Stimulated activated memory B cell treated with anti-CD40 and anti-IgM and Interleukin-4, amounts not matched to agents 10 μg/mL and 1 μg/mL and 100 μg/mL, for 72 hours (primary cell): ENCODE data around the gene GJD4.
A peak's percentile ranks its signal among the peaks of the same experiment; 100 is the strongest.

Source experiments
- ATAC-seq: fragments of 150-1000 bp; cut with Tn5 transposase; 2 replicates; pipeline ENCODE4 v1.10.0; 2021
- H3K27ac Mint-ChIP-seq: one replicate; pipeline ENCODE4 v1.8.0; 2022; ENCODE audit warnings: mild to moderate bottlenecking, mixed read lengths
- H3K27me3 Mint-ChIP-seq: one replicate; pipeline ENCODE4 v1.8.0; 2022; ENCODE audit warnings: mixed read lengths
- H3K36me3 Mint-ChIP-seq: one replicate; pipeline ENCODE4 v1.8.0; 2022; ENCODE audit warnings: mixed read lengths
- H3K4me1 Mint-ChIP-seq: one replicate; pipeline ENCODE4 v1.8.0; 2022; ENCODE audit warnings: mixed read lengths
- H3K4me3 Mint-ChIP-seq: one replicate; pipeline ENCODE4 v1.8.0; 2022; ENCODE audit warnings: mild to moderate bottlenecking, moderate library complexity, mixed read lengths
- H3K9me3 Mint-ChIP-seq: one replicate; pipeline ENCODE4 v1.8.0; 2022; ENCODE audit warnings: mixed read lengths

GJD4 gene

DNA sequence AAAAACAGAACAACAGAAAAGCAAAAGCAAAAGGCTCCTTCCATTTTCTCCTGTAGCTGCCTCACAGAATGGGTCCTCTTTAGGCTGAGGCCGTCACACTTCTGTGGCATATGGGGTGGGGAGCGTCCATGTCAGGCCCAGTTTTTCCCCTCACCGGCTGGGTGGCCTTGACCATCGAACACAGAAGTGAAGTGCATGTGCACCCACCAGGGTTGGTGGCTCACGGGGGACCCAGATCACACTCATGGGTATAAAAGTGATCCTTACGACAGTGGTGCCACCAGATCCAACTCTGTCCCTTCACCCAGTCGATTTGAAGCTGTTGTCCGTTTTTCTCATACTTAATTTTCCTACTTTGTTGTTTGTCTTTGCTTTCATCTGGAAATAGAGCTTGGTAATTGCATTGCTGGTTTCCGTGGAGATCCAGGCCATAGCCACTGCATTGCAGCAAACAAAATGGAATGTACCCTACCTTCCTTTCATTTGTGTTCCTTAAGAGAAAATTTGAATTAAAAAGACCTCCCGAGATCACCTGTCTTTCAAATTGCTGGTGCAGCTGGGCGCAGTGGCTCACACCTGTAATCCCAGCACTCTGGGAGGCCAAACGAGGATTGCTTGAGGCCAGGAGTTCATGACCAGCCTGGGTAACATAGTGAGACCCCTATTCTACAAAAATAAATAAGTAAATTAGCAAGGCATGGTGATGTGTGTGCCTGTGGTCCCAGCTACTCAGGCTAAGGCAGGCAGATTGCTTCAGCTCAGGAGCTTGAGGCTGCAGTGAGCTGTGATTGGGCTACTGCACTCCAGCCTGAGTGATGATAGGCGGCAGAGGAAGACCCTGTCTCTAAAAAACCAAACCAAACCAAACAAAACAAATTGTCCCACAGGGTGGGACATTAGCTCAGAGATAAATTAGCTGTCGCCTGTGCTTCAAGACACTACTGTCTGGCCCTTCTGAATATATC is 10.7 kb upstream of the GJD4 start:
- Mint-ChIP-seq H3K27me3 (peaks cover 9% of the 10 kb centered on the region), H3K36me3 (peaks cover 5% of the 10 kb centered on the region), H3K4me3 (no peak overlapping the region), H3K9me3 (peaks cover 7% of the 10 kb centered on the region), H3K4me1 (no peaks in the 10 kb centered on the region), H3K27ac (no peak overlapping the region)
- no peak for ATAC-seq

DNA sequence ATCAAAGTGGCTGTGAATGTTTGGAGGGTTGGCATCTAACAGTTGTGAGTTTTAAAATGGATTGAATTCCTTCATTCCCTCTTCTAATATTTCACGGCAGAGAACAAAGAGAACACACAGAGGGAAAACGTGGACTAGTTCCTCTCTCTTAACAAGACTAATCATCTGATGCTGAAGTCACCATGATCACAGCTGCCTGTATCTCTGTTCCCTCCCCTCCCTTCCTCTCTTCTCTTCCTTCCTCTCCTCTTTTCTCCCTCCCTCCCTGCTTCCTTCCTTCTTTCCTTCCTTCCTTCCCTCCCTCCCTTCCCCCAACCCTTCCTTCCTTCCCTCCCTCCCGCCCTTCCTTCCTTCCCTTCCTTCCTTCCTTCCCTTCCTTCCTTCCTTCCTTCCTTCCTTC is 10.0 kb upstream of the GJD4 start:
- no peak overlapping the region for H3K27ac Mint-ChIP-seq
- no peak overlapping the region for H3K4me3 Mint-ChIP-seq
- H3K9me3 Mint-ChIP-seq, result peaks cover 7% of the 10 kb centered on the region
- H3K36me3 Mint-ChIP-seq, result peaks cover 5% of the 10 kb centered on the region
- ATAC-seq, result no peak
- H3K4me1 Mint-ChIP-seq, result no peaks in the 10 kb centered on the region
- H3K27me3 Mint-ChIP-seq, result peaks cover 16% of the 10 kb centered on the region

DNA sequence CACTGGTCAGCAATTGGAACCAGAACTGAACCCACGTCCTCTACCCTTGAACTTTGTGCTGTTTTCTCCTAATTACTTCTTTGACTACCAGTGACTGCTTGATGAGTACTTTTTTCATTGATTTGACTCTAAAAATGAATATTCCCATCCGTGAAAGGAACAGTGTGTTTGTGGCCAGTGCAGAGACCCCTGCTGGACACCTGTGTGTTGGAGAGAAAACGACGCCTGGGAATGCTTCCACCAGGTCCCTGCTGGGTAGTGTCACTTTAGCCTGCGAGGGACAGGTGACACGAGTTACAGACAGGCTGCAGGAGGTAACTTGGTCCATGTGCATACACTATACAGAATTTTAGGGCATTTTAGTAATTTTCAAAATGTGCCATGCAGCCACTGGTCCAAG is 6.8 kb upstream of the GJD4 start:
- Mint-ChIP-seq H3K4me1 (peaks cover 2% of the 10 kb centered on the region), H3K36me3 (no peaks in the 10 kb centered on the region), H3K4me3 (no peak overlapping the region), H3K27ac (no peak overlapping the region), H3K27me3 (peaks cover 20% of the 10 kb centered on the region), H3K9me3 (peaks cover 10% of the 10 kb centered on the region)
- no peak for ATAC-seq

DNA sequence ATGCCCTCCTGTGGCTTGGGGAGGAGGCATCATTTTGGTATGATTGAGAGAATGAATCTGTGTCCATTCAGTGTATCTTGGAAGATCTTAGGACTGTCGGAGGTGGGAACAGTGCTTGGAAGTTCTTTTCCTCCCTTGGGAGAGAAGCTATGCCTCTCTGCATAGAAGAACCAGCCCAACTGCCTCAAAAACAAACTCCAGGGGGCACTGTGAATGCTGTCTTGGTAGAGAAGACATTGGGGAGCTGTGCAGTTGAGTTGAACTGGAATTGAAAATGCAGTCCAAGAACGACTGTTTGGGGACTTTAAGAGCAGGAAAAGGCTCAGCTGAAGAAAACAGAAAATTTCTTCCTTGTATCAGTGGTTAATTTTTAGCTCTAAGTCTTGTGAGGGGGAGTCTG is 4.9 kb upstream of the GJD4 start:
- H3K27ac Mint-ChIP-seq, result no peak overlapping the region

DNA sequence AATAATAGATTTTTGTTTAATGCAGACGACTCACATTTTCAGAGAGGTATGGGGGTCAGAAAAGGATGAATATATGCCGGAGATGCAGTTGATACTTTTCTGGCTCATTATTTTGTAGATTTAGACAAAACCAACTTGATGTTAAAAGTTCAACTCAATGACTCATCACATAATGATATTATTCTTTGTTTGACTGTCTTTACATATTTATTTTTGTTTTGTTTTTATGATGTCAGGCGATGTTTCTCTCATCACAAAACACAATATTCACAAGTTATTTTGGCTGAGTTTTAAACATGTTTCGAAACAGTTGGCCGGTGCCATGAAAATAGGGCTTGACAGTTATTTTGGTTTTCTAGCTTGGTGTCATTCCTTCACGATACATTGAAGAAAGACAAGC is 1.3 kb downstream of the GJD4 start:
- Mint-ChIP-seq H3K27ac (no peak overlapping the region), H3K9me3 (peaks cover 12% of the 10 kb centered on the region), H3K4me1 (peaks cover 12% of the 10 kb centered on the region), H3K4me3 (no peak overlapping the region), H3K36me3 (no peaks in the 10 kb centered on the region), H3K27me3 (peaks cover 44% of the 10 kb centered on the region)
- no peak for ATAC-seq

More for the DNA sequence above, 4.9 kb upstream of the GJD4 start:
- Mint-ChIP-seq H3K4me1 (peaks cover 6% of the 10 kb centered on the region), H3K9me3 (peaks cover 10% of the 10 kb centered on the region), H3K36me3 (no peaks in the 10 kb centered on the region), H3K4me3 (no peak overlapping the region), H3K27me3 (peaks cover 25% of the 10 kb centered on the region)
- ATAC-seq, result no peak

DNA sequence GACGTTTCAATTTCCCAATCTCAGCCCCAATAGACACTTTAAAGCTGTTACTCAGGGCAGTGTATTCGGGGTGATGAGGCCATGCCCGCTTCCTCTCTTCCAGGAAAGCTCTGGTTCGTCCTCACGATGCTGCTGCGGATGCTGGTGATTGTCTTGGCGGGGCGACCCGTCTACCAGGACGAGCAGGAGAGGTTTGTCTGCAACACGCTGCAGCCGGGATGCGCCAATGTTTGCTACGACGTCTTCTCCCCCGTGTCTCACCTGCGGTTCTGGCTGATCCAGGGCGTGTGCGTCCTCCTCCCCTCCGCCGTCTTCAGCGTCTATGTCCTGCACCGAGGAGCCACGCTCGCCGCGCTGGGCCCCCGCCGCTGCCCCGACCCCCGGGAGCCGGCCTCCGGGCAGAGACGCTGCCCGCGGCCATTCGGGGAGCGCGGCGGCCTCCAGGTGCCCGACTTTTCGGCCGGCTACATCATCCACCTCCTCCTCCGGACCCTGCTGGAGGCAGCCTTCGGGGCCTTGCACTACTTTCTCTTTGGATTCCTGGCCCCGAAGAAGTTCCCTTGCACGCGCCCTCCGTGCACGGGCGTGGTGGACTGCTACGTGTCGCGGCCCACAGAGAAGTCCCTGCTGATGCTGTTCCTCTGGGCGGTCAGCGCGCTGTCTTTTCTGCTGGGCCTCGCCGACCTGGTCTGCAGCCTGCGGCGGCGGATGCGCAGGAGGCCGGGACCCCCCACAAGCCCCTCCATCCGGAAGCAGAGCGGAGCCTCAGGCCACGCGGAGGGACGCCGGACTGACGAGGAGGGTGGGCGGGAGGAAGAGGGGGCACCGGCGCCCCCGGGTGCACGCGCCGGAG is 2.6 kb downstream of the GJD4 start:
- H3K9me3 Mint-ChIP-seq, result peaks cover 10% of the 10 kb centered on the region
- no peak for ATAC-seq
- no peak overlapping the region for H3K27ac Mint-ChIP-seq
- no peaks in the 10 kb centered on the region for H3K36me3 Mint-ChIP-seq
- peaks cover 12% of the 10 kb centered on the region for H3K4me1 Mint-ChIP-seq
- H3K4me3 Mint-ChIP-seq, result peak overlapping the region; percentile 61
- peaks cover 43% of the 10 kb centered on the region for H3K27me3 Mint-ChIP-seq

DNA sequence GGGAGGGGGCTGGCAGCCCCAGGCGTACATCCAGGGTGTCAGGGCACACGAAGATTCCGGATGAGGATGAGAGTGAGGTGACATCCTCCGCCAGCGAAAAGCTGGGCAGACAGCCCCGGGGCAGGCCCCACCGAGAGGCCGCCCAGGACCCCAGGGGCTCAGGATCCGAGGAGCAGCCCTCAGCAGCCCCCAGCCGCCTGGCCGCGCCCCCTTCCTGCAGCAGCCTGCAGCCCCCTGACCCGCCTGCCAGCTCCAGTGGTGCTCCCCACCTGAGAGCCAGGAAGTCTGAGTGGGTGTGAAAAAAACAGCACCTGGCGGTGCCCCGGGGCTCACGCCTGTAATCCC is 3.2 kb downstream of the GJD4 start:
- Mint-ChIP-seq H3K9me3 (peaks cover 10% of the 10 kb centered on the region), H3K4me1 (peaks cover 11% of the 10 kb centered on the region), H3K27ac (no peak overlapping the region), H3K36me3 (no peaks in the 10 kb centered on the region), H3K4me3 (no peak overlapping the region), H3K27me3 (peaks cover 37% of the 10 kb centered on the region)
- no peak for ATAC-seq

DNA sequence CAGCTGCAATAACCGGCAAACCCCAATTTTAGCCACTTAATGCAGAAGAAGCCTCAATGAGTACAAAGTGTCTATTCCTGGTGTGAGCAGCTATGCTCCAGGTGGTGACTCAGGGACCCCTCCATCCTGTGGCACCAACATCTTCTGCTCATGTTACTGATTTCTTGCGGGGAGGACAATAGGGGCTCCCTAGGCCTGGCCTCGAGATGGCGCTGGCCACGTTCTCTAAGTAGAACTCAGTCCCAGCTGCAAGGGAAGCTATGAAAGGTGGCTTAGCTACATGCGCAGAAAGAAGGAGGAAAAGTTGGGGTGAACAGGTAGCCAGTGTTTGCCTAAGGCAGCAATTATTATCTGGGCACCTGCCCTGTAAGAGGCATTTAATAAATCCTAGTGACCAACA is 6.6 kb downstream of the GJD4 start:
- peaks cover 54% of the 10 kb centered on the region for H3K27me3 Mint-ChIP-seq
- ATAC-seq, result no peak
- H3K4me3 Mint-ChIP-seq, result no peak overlapping the region
- no peaks in the 10 kb centered on the region for H3K36me3 Mint-ChIP-seq
- H3K27ac Mint-ChIP-seq, result no peak overlapping the region
- peaks cover 7% of the 10 kb centered on the region for H3K4me1 Mint-ChIP-seq
- peaks cover 10% of the 10 kb centered on the region for H3K9me3 Mint-ChIP-seq

DNA sequence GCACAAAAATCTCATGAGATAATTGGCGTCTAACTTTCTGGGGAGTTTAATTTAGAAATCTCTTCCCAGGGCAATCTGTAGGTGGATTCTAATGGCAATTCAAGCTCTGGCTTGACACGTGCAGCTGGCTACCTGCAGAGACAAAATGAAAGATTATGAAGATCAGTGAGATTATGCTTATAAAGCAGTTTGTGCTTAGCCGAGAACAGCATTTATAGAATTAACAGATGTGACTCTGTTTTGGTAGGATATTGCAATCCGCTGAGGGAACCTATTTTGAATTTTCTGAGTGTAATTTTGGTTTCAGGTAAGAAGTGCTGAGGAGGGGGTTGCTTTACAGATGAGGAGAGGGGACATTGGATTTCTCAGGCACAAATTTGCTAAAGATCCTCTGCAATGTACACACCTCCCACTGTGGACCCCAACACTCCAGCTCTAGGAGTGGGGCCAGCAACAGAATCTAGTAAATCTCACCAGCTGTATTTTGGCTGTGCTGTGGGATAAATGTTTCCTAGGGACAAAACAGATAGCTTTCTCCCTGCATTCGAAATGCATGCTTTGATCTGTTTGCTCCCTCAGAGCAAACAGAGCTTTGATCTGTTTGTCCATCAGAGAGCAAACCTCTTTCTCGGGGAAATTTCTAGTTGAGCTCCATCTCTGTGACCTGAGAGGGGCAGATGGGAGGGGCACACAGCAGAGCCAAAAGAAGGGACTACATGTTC is 7.4 kb downstream of the GJD4 start:
- H3K27ac Mint-ChIP-seq, result no peak overlapping the region
- peaks cover 10% of the 10 kb centered on the region for H3K9me3 Mint-ChIP-seq
- H3K36me3 Mint-ChIP-seq, result no peaks in the 10 kb centered on the region
- ATAC-seq, result no peak
- no peak overlapping the region for H3K4me3 Mint-ChIP-seq
- H3K27me3 Mint-ChIP-seq, result peaks cover 46% of the 10 kb centered on the region
- peaks cover 2% of the 10 kb centered on the region for H3K4me1 Mint-ChIP-seq

DNA sequence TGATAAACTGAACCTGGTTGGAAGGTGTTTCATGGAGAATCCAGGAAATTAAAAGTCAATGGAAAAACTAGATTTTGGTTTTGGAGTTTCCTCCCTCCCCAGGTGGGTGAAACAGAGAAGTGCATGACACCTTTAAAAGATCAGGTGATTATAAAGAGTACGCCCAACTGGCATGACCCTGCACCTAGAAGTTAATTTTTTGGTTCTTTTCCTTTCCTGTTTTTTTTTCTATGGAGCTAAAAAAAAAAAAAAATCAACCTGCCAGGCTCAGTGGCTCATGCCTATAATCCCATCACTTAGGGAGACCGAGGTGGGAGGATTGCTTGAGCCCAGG is 7.9 kb downstream of the GJD4 start:
- H3K27ac Mint-ChIP-seq, result no peak overlapping the region
- peaks cover 10% of the 10 kb centered on the region for H3K9me3 Mint-ChIP-seq
- H3K4me1 Mint-ChIP-seq, result no peaks in the 10 kb centered on the region
- H3K27me3 Mint-ChIP-seq, result peaks cover 41% of the 10 kb centered on the region
- no peak overlapping the region for H3K4me3 Mint-ChIP-seq
- no peaks in the 10 kb centered on the region for H3K36me3 Mint-ChIP-seq
- no peak for ATAC-seq

DNA sequence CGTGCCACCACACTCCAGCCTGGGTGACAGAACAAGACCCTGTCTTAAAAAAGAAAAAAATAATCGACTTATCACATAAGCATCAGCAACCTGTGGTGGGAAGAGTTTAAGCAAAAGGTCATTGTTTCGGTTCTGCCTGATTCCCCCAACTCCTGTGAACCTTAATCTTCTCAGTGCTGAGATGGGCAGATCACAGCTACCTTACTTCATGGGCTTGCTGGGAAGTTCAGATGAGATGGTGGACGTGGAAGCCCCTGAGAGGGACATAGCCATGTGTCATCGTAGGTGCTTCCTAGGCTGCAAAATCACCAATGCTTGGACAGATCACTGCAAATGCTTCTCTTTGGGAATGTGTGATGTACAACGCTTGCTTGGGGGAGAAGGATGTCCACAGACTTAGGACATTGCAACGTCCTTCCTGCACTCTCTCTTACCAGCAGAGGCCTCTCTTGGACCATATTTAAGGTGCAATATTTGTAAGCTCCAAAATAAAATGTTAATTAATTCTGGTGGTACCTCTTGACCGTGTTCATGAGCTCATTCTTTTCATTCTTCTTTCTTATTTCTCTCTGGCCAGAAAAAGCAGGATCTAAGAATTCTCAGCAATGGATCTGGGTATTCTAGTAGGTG is 8.6 kb downstream of the GJD4 start:
- ATAC-seq, result no peak
- H3K9me3 Mint-ChIP-seq, result peaks cover 10% of the 10 kb centered on the region

DNA sequence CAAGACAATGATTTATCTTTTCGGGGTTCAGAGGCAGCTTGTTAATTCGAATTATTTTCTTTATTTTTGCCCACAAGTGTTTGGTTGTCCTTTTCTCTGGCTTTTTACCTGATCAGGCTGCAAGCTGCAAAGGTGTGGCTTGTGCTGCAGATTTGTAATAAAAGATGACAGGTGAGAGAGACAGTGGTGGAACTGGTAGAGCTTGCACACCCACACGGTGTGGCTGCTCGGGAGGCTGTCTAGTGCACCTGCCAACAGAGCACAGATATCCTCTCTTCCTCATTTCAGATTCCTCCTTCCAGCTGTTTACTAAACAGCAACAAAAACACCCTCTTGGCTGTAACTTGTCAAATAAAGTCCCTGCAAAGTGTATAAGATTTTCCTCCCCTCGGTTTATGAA is 9.2 kb downstream of the GJD4 start:
- ATAC-seq, result no peak
- Mint-ChIP-seq H3K4me1 (no peaks in the 10 kb centered on the region), H3K36me3 (no peaks in the 10 kb centered on the region), H3K9me3 (peaks cover 10% of the 10 kb centered on the region), H3K4me3 (no peak overlapping the region), H3K27ac (no peak overlapping the region), H3K27me3 (peaks cover 41% of the 10 kb centered on the region)

More for the DNA sequence above, 8.6 kb downstream of the GJD4 start:
- peaks cover 41% of the 10 kb centered on the region for H3K27me3 Mint-ChIP-seq
- H3K36me3 Mint-ChIP-seq, result no peaks in the 10 kb centered on the region
- H3K4me3 Mint-ChIP-seq, result no peak overlapping the region
- no peaks in the 10 kb centered on the region for H3K4me1 Mint-ChIP-seq
- H3K27ac Mint-ChIP-seq, result no peak overlapping the region

DNA sequence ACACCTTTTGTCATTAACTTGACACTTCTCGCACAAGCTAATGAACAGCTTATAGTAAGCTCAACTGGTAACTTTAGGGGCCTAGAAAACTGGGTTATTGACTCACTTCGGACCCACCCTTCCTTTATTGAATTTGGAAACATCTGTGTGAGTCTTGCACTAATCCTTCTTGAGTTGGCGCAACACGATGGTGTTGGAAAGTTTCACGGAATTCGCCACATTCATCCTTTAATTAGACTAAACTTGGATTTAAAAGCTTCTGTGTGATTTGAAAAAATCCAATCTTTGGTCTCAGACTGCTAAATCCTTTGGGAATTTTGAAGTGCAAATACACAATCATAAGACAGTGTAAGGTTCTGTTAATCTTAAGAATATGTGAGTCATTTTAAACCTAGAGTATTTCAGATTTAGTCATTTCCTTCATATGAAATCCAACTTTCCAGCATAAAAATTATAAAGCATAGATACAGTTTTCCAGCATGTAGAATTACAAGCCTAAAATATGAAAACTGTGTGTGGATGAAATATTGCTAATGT is 21.9 kb downstream of the GJD4 start:
- Mint-ChIP-seq H3K4me1 (no peaks in the 10 kb centered on the region), H3K36me3 (no peaks in the 10 kb centered on the region), H3K4me3 (no peak overlapping the region), H3K9me3 (peaks cover 3% of the 10 kb centered on the region), H3K27me3 (peaks cover 27% of the 10 kb centered on the region), H3K27ac (no peak overlapping the region)
- ATAC-seq, result no peak

DNA sequence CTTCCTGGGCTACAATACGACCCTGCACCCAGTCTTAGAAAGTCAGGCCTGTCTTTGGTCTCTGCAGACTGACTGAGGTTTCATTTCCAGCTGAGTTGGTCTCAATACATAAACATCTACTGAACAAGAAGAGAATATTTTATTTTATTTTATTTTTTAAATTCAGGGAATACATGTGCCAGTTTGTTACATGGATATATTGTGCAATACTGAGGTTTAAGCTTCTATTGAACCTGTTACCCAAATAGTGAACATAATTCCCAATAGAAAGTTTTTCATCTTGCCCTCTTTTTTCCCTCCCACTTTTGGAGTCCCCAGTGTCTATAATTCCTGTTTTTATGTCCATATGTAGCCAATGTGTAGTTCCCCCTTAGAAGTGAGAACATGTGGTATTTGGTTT is 26.3 kb downstream of the GJD4 start:
- no peak overlapping the region for H3K27ac Mint-ChIP-seq
- H3K4me3 Mint-ChIP-seq, result no peak overlapping the region
- H3K27me3 Mint-ChIP-seq, result peaks cover 16% of the 10 kb centered on the region
- no peaks in the 10 kb centered on the region for H3K36me3 Mint-ChIP-seq
- no peak for ATAC-seq
- no peaks in the 10 kb centered on the region for H3K4me1 Mint-ChIP-seq
- H3K9me3 Mint-ChIP-seq, result no peaks in the 10 kb centered on the region

DNA sequence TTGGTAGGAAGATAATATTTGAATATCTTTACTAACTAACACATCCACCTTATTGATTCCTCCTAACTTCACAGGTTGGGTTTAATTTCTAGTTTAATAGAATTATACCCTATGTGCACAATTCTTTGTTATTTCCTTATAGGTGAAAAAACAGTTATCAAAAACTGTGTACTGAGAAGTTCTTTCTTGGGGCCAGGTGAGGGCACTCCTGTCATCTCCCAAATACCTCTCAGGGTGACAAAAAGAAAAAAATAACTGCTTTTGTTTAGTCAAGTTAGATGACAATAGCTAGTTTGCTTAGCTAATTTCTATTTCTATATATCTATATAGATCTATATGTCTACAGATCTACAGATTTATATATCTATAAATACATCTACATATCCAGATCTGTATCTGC is 26.9 kb downstream of the GJD4 start:
- H3K27me3 Mint-ChIP-seq, result peaks cover 22% of the 10 kb centered on the region
- no peak overlapping the region for H3K4me3 Mint-ChIP-seq
- no peaks in the 10 kb centered on the region for H3K36me3 Mint-ChIP-seq
- H3K27ac Mint-ChIP-seq, result no peak overlapping the region
- H3K4me1 Mint-ChIP-seq, result no peaks in the 10 kb centered on the region
- ATAC-seq, result no peak
- no peaks in the 10 kb centered on the region for H3K9me3 Mint-ChIP-seq
